HG03108 (cell line): ENCODE results near the gene TLCD5.
A peak's percentile ranks its signal among the peaks of the same experiment; 100 is the strongest.

Experiments used
- ATAC-seq: cut with Tn5 transposase; IDR thresholded peaks from one replicate; pipeline ENCODE4 v1.9.1; 2021; ENCODE audit warnings: moderate library complexity; ENCODE audit not compliant: unreplicated experiment

TLCD5 gene

DNA sequence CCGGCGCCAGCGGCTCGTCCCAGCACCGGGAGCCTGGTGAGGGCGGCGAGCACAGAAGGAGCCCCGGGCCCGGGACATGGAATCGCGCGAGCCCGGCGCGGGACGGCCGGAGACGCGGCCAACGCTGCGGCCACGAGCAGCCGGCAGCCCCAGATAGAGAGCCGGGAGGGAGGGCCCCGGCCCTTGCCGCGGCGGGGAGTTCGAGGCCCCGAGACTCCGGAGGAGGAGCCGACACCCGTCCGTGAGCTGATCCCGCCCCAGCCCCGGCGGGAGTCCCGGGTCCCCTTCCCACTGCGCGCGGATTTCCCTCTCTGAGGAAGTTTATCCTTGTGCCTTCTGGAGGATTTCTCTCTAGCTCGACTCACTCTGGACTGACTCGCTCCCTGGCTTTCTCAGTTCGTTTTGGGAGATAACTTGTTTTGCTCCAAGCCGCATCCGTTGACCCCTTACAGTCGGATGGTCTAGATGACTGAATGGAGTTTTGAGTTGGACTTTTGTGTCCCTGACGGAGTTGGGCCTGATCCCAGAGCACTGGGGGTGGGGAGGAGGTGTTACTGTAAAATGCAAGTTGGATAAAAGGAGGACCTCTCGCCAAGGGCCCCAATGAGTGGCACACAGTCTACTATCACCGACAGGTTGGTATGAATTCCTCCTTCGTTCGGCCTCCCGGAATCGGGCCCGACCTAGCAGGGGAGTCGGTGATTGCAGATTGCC, 11.7 kb downstream of the TLCD5 start:
- ATAC-seq = peak; percentile 31

DNA sequence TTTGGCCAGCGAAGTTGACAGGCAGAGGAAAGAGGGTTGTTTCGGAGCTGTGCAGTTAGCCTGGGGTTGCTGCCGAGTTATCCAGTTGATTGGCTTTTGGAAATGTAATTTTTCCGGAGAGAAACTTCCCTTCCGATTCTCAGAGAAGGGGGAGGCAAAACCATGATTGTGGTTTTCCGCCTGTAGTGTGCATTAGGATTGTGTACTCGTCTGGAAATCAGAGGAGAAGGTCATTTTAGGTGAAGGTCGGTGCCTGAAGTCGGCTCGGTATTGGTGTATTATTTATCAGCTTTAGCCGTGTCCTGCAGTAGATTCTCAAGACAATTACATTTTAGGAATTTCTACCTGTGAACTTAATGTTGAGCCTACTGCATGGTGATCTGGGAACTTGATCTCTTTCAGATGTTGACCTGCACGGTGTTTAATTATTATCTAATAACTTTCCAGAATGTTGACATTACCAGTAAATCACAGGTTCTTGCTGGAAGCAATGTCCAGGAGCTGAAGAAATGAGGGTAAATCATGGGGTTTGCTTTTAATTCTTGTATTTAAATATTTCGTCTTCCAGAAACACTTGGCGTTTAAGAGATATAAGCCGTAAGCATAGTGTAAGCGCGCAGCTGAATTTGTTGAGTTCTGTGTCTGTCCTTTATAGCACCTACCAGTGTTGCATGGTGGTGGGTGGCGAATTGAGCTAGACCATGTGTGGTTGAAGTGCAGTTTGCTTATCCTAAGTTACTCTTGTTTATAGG, 12.4 kb downstream of the TLCD5 start:
- ATAC-seq = no peak

DNA sequence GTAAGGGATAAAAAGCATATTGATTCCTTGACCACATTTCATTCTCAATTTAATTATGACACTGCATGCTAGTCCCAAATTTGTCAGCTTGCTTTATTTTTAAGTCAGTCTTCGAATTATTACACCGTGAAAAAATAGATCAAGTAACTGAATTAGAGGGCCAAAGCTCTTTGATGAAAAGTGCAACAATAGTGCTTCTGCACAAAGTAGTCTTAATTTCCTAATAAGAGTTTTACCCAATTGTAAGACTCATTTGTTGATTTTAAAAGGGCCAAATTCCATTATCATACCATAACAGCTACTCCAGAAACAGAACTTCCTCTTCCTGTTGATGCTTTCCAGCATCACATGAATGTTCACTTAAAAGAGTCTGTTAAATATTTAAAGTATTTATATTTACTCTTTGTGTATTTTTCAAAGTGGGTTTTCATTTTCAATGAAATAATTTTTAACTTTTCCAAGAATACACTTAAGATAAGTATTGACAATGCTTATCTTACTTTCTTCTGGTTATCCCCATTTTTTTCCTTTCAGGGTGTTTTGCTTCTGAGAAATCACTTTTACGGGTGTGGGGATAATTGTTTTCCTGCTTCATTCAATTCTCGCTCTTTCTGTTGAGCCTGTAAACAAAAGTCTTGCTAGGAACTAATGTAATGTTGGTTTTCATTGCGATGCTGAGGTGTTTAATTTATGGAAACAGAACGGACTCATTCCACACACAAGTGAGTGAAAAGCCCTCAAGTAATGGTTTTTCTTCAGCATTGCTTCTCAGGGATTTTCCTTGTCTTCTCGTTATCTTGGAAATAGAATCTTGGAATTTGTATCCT, 13.2 kb downstream of the TLCD5 start:
- no peak for ATAC-seq

DNA sequence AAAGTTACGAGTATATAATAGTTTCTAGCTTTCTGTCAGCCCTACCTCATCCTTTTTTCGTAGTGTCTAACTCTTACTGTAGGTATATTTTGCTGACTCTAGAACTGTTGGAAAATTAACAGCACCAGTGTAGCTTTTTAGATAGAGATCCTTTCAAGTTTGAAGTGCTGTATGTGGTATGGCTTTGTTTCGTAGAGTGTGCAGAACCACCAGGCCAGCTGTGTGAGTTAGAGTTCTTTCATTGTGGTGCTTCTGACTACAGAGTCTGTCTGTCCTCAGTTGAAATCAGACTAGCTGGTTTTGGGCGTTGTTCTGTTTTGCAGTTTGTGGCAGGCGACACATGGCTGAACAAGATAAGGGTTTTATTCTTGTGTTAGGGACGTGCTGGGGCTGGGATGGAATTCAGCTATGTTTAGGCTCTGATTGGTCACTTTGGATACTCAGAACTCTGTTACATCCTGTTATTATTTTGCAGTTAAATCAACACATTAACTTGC, 14.3 kb downstream of the TLCD5 start:
- no peak for ATAC-seq

DNA sequence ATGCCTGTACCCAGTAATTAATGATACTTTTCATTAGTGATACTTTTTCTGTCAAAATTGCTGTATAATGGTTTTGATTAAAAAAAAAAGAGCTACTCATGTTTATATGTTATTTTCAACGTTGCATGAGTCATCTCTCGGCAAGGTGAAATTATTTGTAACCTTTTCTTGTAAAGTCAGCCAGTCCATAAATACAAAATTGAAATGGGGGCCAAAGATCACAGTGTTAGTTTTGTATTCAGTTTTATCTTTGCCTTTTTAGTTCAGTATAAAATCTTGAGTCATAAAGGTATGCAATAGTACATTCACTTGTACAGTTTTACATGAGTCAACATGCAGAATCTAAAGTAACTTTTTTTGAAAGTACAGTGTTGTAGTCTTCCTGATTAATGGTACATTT, 15.4 kb downstream of the TLCD5 start:
- ATAC-seq = no peak

DNA sequence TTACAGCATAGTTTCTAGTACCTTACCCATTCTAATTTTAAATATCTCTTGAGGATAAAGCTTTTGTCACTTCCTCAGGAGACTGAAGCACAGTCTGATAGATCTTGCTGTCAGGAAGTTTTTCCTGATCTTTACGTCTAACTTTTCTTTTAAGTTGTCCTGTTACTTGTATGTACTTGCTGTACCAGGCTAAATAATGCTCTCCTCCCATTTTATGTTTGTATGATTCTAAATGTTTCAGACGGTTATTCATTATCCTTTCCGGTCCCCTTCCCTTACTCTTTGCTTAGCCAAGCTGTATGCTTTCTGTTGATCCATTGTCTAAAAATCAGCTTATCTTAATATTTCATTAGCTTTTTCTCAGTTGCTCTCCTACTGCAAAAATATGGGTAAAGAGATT, 17.1 kb downstream of the TLCD5 start:
- no peak for ATAC-seq

DNA sequence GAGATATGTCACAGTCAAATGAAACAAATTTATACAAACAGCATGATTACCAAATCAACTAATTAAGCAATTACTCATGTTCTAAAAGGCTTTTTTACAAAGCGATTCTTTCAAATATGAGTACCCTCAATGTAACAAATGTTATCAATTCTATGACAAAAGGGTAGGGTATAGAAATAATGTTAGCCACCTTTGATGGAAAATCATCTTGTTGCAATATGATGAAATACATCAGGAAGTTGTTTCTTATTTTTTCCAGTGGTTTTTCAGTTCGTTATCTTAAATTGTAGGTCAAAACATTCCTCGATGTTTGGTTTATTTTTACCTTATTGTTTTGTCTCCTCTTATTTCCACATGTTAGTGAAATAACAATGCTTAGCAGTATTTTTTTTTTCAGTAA, 17.6 kb downstream of the TLCD5 start:
- ATAC-seq = no peak

DNA sequence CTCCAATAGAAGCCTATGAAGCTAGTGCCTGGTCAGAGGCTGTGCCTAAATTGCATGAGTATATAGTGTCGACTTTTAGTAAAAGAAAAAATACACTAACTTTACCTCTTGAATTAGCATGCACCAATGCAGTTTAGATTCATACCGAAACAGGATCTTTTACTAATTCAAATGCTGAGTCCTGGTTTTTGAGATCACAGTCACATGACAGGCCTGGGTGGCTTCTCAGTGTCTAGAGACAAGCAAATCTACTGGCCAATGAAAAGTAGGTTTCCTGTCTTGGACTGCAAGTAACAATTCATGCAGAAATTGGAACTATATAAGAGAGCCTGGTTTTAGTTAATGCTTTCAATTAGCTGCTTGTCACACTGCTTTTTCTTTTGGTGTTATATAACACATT, 18.3 kb downstream of the TLCD5 start:
- peak; percentile 53 for ATAC-seq

DNA sequence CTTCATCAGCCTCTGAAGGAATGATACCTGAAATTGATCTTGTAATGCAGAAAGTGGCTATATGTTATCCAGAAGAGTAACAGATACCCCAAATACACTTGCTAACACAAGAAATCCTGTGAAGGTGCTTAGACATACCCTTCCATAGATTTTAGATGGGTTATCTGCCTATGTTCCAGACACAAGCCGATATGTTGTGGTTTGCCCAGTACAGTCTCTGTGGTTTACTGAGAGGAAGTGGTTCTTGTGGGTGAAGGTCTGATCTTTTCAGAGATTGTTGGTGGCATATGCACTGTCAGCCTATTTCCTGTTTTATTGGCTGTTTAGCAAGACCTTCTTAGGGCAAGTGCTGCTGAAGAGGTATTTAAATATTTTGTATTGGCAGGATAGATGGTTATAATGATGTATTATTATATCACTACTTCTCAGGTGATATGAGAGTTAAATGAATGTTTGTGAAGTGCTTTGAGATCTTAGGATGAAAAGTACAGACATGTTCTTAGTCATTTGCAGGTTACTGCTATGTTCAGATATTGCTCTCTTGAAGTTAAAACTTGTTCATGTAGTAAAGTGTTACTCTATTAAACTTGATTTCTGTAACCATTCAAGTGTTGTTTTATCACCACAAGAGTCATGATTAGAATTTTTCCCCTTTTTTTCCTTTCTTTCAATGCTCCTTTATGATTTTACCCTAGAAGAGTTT, 19.4 kb downstream of the TLCD5 start:
- peak; percentile 73 for ATAC-seq

DNA sequence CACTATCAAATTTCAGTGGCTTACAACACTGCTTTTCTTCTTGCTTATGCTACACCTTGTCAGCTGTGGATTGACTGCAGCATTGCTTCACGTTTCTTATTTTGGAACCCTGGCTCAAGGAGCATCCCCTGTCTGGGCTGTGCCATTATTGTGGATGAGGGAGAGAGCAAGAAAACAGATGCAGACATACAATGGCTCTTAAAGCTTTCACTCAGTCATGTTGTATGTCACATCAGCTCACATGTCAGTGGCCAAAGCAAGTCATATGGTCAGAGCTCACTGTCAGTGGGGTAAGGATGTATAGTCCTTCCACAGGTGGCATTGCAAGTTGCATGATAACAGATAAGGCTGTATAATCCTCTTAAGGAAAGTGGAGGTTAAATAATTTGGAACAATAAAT, 21.1 kb downstream of the TLCD5 start:
- no peak for ATAC-seq

DNA sequence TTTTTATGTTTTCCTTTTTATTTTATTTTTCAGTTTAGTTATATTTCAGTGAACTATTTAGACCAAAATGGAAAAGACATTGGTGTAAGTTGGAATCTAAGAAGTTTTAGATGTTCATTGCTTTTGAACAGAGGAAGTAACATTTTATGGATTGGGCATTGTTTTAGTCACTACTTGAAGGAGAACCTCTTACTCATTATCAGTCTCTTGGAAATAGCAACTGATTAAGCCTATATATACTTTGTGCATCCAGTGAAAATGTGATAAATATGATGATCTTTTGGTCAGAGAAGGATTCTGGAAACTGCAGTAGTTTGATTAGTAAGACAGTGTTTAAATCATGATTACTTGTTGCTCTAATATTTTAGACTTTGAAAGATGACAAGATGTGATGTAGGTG, 25.5 kb downstream of the TLCD5 start:
- ATAC-seq = no peak

DNA sequence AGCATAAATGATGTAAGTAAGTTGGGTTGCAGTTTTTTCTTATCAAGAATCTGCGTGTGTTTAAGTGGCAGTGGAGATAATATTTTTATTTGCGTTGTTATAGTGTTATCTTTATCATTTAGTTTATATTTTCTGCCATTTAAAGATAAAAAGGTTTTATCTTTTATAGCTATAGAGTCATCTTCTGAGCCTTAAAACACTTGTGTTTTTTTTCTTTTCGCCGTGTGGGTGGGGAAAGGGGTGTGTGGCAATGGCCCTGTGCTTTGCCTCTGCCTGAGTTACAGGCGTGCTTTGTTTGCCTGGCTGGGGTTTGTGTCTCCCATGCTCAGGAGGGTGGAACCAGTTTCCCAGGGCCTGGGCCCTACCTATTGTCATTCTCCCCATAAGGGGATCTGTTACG, 27.3 kb downstream of the TLCD5 start:
- no peak for ATAC-seq

DNA sequence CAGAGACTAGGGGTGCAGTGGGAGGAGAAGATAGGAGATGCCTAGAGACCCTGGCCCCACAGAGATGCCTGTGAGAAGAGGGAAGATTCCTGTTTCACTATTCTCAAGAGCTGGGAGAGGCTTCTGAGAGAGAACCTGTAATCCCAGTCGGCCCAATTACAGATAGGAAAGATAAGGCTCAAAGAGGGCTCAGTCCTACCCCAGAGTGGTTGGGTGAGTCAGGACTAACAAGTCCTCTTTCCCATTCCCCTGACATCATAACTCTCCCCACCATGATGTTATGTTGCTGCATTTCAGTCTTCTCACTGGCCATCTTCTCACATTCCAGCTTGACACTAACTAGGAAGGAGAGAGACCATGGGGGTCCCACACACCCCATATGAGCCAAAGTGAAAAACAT, 29.0 kb downstream of the TLCD5 start:
- ATAC-seq = no peak

DNA sequence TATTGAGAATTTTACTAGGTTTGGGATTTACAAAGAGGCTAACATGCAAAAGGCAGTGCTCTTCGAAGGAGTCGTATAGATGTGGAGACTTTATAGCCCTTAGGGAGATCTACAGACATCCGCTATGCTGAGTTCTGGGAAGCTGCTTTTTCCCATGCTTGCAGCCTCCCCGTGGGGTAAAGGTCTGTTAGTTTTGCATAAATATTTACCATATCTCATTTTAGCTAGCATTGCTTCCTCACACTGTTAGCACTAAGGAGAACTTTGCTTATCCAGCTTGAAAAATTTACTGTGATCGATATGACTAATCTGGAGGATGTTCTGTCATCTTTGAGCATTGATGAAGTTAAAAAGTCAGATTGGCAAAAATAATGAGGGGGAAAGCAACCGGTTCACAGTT, 29.7 kb downstream of the TLCD5 start:
- no peak for ATAC-seq

DNA sequence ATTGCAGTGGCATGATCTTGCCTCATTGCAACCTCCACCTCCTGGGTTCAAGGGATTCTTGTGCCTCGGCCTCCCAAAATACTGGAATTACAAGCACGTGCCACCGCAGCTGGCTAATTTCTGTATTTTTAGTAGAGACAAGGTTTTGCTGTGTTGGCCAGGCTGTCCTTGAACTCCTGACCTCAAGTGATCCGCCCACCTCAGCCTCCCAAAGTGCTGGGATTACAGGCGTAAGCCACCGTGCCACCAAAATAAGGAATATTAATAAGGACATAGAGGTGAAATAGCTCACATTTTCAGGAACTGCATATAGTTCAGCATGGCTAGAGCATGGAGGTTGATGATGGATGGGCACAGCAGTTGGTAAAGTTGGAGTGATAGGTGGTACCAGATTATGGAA, 32.5 kb downstream of the TLCD5 start:
- no peak for ATAC-seq

DNA sequence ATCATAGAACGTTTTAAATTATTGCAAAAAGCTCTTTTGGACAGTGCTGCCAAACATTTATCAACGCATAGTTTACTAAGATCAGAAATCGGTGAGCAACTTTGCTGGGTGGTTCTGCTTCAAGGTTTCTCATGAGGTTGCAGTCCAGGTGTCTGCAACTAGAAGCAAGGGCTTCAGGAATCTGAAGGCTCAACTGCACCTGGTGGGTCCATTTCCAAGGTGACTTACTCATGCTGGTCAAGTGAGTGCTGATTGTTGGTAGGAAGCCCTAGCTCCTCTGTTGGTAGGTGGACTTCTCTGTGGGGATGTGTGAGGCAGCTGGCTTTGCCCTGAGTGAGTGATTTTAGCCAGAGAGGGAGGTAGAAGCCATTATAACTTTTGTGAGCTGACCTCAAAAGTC, 33.6 kb downstream of the TLCD5 start:
- no peak for ATAC-seq

DNA sequence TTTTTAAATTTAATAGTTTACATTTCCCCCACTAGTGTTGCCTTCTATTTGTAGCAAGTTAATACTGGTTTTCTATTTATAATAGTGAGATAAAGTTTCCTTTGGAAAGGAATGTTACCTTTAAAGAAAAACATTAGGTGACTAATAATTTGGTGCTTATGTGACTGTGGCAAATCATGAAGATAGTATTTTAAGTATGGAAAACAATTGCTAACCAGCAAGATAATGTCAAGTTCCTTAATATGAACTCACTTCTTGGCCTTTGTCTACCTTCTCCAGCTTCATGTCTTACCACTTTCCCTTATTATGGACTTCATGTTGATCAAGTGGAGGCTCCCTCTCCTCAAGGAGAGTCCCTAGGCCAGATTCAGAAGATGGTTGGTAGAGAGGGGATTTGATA, 38.3 kb downstream of the TLCD5 start:
- ATAC-seq = no peak

DNA sequence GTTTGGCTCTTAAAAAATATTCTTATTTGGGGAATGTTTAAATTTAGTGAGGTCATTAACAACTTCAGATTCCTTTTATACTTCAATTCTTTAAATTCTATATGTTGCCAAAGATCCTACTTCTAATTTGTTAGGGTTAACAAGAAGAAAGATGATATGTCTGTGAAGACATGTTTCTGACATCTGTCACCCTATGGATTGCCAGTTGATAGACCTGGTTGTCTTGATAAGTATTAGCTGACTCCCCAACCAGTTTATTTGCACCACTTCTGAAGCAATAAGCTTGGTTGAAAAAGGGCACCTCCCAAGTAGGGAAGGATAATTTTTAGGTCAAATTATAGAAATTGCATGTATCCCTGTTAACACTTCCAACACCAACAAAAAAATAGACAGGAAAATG, 40.4 kb downstream of the TLCD5 start:
- ATAC-seq = no peak

DNA sequence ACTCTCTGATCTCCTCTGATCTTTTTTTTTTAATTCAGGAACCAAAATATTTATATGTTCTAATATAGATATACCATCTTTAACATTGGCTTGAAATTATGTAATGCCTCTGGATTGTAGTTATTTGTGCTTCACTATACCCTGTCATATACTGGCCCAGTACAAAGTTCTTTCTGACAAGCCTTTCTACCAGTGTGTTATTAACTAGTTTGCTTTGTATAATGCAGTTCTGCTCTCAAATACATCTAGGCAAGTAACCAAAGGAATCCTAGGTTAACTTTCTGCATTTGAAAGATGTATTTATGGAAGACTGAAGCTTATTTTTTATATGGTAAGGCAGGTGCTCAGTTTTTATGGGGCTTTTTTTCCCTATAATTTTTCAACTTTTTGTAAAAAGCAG, 47.2 kb downstream of the TLCD5 start:
- no peak for ATAC-seq

DNA sequence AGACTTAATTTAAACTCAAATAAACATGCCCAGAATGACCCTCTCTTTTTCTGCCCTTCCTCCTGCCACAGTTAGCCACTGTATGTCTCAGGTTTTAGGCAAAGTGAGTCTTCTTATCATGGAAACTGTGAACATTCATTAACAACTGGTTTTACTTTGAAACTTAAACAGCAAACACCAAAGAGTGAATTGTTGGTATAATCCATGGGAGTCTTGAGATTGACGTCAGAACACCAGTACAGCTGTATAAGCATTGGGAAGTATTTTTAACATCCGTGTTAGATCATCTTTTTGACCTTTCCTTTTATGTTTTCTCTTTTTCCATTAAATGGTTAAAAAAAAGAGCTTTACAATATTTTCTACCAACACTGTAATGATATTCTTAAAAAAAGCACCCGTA, 50.0 kb downstream of the TLCD5 start:
- ATAC-seq = no peak

DNA sequence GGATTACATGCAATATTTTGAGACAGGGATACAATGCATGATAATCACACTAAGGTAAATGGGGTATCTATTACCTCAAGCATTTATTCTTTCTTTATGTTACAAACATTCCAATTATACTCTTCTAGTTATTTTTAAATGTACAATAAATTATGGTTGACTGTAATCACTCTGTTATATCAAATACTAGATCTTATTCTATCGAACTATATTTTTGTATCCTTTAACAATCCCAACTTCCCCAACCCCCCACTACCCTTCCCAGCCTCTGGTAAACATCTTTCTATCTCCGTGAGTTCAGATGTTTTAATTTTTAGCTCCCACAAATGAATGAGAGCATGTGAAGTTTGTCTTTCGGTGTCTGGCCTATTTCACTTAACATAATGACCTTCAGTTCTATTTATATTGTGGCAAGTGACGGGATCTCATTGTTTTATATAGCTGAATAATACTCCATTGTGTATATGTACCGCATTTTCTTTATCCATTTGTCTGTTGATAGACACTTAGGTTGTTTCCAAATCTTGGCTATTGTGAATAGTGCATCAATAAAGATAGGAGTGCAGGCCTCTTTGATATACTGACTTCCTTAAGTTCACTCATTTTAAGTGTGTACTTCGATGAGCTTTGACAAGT, 51.6 kb downstream of the TLCD5 start:
- no peak for ATAC-seq
